Chondrocyte (in vitro differentiated cells): ENCODE measurements around the gene PRKACA. TPM values are rescaled to one million over a fixed set of nuclear protein-coding genes. Genes with fewer than 3 reads are reported as not detected.

Experiments
- DNase-seq: peaks from one replicate; pipeline ENCODE4 v3.0.0; 2021; ENCODE audit warnings: mixed read lengths, low spot score
- H3K27ac Mint-ChIP-seq: one replicate; pipeline ENCODE4 v1.8.0; 2021; ENCODE audit warnings: mild to moderate bottlenecking, moderate library complexity, mixed read lengths; ENCODE audit not compliant: unreplicated experiment
- H3K27me3 Mint-ChIP-seq: 2 replicates; pipeline ENCODE4 v1.8.0; 2021; ENCODE audit warnings: low read depth, mixed read lengths
- H3K36me3 Mint-ChIP-seq: 2 replicates; pipeline ENCODE4 v1.8.0; 2021; ENCODE audit warnings: low read depth, mixed read lengths
- H3K4me1 Mint-ChIP-seq: 2 replicates; pipeline ENCODE4 v1.8.0; 2021; ENCODE audit warnings: low read depth, mild to moderate bottlenecking, mixed read lengths
- H3K4me3 Mint-ChIP-seq: one replicate; pipeline ENCODE4 v1.8.0; 2021; ENCODE audit warnings: mild to moderate bottlenecking, moderate library complexity, mixed read lengths; ENCODE audit not compliant: unreplicated experiment
- H3K9me3 Mint-ChIP-seq: 2 replicates; pipeline ENCODE4 v1.8.0; 2021; ENCODE audit warnings: low read depth, mixed read lengths
- total RNA-seq: library from RNA; stranded (reverse); gene quantifications from 3 replicates; pipeline ENCODE4 v1.2.1, GENCODE V29; 2021
- TF ChIP-seq, protein P1 (sequence below): fragments of 200-600 bp; sonication (generic); IDR thresholded peaks from 2 replicates; pipeline ENCODE4 v1.5.0; 2021; ENCODE audit warnings: antibody characterized with exemption, mild to moderate bottlenecking, moderate library complexity

The PRKACA gene
- total RNA-seq, 1 donor from 2014 or later, result 88.2 TPM

DNA sequence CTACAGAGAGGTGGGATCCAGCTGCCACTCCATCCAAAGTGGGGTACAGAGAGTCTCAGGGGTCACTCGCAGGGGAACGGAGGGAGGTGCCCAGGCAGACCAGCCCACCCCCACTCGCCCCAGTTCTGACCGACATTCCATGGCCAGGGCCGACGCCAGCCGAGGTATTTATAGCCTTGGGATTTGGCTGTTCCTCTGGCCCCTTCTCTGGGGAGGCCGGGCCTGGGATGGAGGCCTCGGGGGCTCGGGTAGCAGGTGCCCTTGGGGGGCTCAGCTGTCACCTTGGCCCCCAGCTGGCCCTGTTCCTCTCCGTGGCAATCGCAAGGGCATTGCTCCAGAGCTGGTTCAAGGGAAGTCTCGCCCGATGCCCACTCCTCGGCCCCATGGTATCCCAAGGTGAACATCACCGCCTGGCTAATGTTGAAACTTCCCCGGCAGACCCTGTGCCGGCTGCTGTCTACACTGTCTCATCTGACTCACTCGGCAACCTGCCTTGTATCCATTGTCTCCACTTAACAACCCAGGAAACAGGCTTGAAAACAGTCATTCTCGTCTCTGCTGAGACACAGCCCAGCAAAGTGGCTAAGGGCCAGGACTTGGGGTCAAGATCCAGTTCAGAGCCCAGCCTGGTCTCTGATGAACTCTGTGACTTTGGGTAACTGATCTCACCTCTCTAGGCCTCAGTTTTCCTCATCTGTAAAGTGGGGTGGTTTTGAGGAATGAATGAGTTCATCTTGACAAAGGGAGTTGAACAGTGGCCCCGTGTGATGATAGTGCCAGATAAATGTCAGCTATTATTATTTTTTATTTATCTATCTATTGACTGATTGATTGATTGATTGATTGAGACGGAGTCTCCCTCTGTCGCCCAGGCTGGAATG is 9.7 kb downstream of the PRKACA start:
- H3K36me3 Mint-ChIP-seq, result peaks cover 6% of the 10 kb centered on the region
- H3K9me3 Mint-ChIP-seq, result no peaks in the 10 kb centered on the region
- DNase-seq, result no peak
- no peak overlapping the region for H3K4me3 Mint-ChIP-seq
- no peak overlapping the region for H3K27ac Mint-ChIP-seq
- H3K4me1 Mint-ChIP-seq, result peaks cover 6% of the 10 kb centered on the region
- H3K27me3 Mint-ChIP-seq, result no peaks in the 10 kb centered on the region
- TF ChIP-seq, protein P1, sequence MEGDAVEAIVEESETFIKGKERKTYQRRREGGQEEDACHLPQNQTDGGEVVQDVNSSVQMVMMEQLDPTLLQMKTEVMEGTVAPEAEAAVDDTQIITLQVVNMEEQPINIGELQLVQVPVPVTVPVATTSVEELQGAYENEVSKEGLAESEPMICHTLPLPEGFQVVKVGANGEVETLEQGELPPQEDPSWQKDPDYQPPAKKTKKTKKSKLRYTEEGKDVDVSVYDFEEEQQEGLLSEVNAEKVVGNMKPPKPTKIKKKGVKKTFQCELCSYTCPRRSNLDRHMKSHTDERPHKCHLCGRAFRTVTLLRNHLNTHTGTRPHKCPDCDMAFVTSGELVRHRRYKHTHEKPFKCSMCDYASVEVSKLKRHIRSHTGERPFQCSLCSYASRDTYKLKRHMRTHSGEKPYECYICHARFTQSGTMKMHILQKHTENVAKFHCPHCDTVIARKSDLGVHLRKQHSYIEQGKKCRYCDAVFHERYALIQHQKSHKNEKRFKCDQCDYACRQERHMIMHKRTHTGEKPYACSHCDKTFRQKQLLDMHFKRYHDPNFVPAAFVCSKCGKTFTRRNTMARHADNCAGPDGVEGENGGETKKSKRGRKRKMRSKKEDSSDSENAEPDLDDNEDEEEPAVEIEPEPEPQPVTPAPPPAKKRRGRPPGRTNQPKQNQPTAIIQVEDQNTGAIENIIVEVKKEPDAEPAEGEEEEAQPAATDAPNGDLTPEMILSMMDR, result no peak

DNA sequence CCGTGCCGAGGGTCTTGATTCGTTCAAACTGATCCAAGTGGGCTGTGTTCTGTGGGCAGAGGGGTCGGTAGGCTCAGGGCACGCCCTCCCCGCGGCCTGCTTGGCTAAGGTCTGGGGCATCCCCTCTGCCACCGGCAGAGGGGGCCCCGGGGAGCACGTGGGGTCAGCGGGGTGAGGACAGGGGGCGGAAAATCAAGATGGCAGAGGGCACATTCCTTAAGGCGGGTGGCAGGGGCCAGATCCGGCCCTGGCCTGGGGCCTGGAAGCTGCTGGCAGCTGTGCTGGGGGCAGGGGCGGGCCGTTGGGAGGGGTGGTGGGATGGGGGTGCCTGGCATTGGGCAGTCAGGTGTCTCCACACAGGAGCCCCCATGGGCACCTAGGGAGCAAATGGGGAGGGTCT is 10.7 kb downstream of the PRKACA start:
- Mint-ChIP-seq H3K4me3 (no peak overlapping the region), H3K27ac (no peak overlapping the region), H3K27me3 (no peaks in the 10 kb centered on the region), H3K9me3 (no peaks in the 10 kb centered on the region), H3K4me1 (no peaks in the 10 kb centered on the region), H3K36me3 (peaks cover 9% of the 10 kb centered on the region)
- TF ChIP-seq, protein P1, result no peak
- DNase-seq, result no peak

DNA sequence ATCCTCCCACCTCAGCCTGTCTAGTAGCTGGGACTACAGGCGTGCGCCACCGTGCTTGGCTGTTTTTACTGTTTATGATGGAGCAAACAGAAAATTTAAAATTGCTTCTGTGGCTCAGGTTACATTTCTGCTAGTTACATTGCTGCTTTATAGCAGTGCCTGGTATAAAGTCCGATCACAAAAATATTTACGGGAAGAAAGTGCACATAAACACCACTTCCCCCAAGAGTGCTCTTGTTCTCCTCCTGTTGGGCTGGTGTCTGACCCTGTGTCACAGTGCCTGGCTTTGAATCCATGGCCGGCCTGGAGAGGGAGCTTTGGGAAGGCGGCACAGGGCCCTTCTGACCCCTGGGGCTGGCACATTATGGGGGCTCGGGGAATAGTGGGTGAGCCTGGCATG is 11.9 kb downstream of the PRKACA start:
- DNase-seq, result no peak
- TF ChIP-seq, protein P1, result no peak
- no peaks in the 10 kb centered on the region for H3K4me1 Mint-ChIP-seq
- H3K36me3 Mint-ChIP-seq, result peaks cover 12% of the 10 kb centered on the region
- no peak overlapping the region for H3K27ac Mint-ChIP-seq
- H3K4me3 Mint-ChIP-seq, result no peak overlapping the region
- no peaks in the 10 kb centered on the region for H3K27me3 Mint-ChIP-seq
- no peaks in the 10 kb centered on the region for H3K9me3 Mint-ChIP-seq

DNA sequence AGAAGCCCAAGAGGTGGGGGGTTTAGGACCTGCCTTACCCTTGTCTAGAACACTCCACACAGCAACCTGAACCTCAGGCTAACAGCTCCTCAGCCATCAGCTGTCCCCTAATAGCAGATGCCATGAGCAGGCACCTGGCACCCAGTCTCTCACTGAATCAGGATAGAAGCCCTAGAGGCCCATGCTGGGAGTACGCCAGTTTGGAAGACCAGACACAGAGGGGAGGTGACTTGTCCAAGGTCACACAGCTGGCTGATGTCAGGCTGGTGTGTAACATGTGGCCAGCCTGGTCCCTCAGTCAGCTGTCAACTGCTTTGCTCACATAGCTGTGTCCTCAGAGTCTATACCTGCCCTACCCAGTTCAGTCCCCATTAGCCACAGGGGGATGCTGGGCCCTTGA is 14.3 kb downstream of the PRKACA start:
- TF ChIP-seq, protein P1, result no peak
- Mint-ChIP-seq H3K4me3 (no peak overlapping the region), H3K27me3 (no peaks in the 10 kb centered on the region), H3K36me3 (peaks cover 13% of the 10 kb centered on the region), H3K9me3 (no peaks in the 10 kb centered on the region), H3K27ac (no peak overlapping the region), H3K4me1 (no peaks in the 10 kb centered on the region)
- DNase-seq, result no peak

DNA sequence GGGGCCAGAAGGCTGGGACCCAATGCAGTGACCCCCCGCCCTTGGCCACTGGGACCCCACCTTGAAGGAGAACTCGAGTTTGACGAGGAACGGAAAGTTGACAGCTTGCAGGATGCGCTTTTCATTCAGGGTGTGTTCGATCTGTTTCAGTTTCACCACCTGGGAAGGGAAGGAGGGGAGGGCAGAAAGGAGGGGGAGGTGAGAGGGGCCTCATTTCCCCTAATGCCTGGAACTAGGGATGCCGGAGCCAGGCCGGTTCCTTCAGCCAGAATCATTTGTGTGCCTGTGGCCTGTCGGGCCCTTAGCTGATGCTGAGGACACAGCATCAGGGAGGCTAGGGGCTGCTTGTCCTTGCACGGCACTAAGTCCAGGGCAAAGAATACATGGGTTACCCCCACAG is 14.8 kb downstream of the PRKACA start:
- TF ChIP-seq, protein P1, result no peak
- Mint-ChIP-seq H3K4me1 (no peaks in the 10 kb centered on the region), H3K36me3 (peaks cover 13% of the 10 kb centered on the region), H3K4me3 (no peak overlapping the region), H3K9me3 (no peaks in the 10 kb centered on the region), H3K27me3 (no peaks in the 10 kb centered on the region), H3K27ac (no peak overlapping the region)
- no peak for DNase-seq
